HuH-7 (cell line): ENCODE results near the gene TAS2R16.

ENCODE experiments used
- DNase-seq: peaks from one replicate; pipeline ENCODE4 v3.0.0; 2011; ENCODE audit warnings: low spot score

The TAS2R16 gene, protein sequence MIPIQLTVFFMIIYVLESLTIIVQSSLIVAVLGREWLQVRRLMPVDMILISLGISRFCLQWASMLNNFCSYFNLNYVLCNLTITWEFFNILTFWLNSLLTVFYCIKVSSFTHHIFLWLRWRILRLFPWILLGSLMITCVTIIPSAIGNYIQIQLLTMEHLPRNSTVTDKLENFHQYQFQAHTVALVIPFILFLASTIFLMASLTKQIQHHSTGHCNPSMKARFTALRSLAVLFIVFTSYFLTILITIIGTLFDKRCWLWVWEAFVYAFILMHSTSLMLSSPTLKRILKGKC

GRCh38 chr7:122995600-122995999 lies at the start of gene TAS2R16:
TAS2R16 (minus strand) TSS chr7:122995700; CDS start chr7:122995634, 66 bp downstream.
- no peak for DNase-seq

DNA sequence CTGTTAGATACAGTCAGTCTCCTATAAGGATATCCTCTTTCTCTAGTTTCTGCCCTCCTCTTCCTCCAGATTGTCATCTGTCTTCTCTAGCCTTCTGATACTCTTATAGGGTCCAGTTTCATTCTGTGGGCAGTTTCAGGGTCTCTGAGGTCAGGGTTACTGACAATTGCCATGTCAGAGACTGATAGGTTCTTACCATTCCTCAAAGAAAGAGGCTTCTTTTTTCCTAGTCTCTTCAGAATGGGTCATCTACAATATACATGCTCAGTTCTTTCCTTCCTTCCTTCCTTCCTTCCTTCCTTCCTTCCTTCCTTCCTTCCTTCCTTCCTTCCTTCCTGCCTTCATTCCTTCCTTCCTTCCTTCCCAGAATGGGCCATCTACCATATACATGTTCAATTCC lies 48.1 kb upstream of the TAS2R16 start:
- no peak for DNase-seq

DNA sequence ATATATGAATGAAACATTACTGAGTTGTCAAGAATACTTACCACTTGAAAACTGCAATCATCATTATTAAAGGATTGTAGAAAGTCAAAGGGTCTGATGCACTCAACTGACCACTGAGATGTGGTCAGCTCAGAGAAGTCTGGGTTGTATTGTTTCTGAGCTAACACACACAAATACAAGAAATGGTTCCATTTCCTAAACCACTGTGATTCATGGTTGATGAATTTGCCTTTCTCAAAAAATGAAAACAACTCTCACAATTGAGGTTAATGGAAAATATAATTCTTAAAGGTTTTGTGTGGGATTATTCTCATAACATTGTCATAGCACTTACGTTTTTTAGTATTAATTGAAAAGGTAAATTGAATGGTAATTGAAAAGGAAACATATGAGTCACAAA lies 45.6 kb upstream of the TAS2R16 start:
- no peak for DNase-seq

- no peak for DNase-seq
These were observed 43.8 kb upstream of the TAS2R16 start for GRCh38 chr7:123039269-123039668.

DNA sequence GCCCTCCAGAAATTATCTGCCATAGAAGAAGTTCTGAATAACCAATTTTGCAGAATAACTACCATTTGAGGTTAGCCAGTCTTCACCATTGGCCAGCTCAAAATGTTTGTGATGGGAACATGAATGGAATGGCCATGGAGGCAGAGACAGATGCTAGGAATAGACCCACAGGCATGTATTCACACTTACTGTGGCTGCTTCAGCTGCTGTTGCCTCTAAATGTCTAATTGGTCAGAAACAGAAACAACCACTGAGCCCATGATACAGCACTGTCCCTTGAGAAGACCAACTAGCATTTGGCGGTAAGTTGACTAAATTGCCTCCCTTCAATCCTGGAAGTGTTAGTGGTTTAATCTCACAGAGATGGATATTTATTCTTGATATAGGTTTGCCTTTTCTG lies 38.6 kb upstream of the TAS2R16 start:
- DNase-seq: no peak

DNA sequence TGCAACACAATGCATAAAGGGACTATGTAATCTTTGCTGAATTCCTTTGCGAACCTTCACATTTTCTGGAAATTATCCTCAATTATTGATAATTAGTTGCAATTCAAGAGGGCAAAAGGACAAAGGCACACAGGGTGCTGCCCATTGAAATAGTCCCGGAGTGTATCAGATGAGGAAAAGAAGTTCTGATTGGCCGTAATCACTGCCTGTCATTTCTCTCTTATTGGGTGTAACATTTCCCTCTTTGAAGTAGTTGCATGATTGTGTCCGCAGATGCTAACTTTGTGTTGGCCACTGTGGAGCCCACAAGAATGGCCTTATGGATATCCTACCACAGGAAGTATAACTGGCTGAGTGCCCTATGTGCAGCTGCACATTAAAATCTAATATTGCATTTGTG lies 35.1 kb upstream of the TAS2R16 start:
- no peak for DNase-seq

- DNase-seq: no peak
These were observed 32.8 kb upstream of the TAS2R16 start for GRCh38 chr7:123028339-123028738.

DNA sequence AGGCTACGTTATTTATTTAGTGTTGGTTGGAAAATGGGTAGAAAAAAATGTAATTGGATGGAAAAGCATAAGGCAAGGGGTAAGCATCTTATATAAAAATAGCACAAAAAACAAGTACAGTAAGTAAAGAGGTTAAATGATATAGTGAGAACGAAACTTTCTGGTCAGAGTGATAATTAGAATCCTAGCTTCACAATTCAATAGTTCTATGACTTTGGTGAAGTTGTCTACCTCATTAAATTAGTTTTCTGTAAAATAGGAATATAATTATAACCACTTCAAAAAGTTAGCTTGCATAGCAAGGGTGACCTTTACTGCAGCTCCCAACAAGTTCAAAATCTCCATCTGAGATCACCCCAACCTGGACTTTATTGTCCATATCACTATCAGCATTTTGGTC lies 30.8 kb upstream of the TAS2R16 start:
- no peak for DNase-seq

DNA sequence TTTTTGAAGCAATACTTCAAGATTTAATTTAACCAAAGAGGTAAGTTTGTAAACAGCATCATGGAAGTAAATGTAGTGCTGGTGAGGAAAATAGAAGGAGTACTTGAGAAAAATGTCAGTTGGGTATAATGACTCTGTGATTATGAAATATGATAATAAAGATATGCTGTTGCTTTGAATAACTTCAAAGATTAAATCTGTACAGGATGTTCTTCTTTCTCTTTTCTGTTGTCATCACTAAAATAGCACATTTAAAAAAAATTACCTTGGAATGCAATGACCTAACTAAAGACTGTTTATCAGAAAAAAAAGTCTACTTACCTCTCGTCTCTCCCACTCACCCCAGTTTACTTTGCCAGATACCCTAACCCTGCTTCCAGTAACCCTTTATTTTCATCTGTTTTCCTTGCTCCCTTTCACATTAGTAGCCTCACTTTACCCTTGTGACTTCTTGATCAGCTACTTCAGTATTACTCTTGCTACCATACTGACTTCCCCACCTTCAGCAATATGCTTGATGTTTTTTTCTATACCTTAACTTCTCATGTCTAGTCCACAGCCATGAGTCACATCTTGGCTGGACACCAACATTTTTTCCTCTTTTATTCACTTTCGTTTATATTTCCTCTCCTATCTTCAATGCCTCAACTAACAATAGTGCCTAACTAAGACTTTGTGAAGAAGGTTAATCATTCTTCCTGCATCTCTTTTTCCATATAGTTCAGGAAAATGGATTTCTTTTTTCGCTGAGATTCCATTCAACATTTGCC lies 29.7 kb upstream of the TAS2R16 start:
- DNase-seq: no peak

GRCh38 chr7:123023126-123023525 lies 27.6 kb upstream of the TAS2R16 start:
- no peak for DNase-seq

DNA sequence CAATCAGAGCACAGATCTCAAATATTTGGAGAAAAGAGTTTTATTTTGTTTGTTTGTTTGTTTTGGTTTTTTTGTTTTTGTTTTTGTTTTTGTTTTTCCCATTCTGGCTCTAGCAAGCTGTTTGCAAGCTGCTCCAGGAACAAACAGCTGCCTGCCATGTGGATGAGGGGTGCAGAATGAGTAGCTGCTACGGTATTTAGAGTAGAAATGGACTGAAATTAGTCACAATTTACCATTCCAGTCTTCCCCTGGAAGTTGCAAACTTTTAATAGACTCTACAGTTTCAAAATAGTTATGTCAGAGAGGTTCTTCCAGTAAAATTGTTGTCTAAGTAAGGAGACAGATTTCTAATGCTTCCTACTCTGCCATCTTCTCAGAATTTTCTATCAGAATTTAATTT lies 27.1 kb upstream of the TAS2R16 start:
- DNase-seq: no peak

GRCh38 chr7:123012435-123012834 lies 16.9 kb upstream of the TAS2R16 start:
- DNase-seq: no peak

GRCh38 chr7:123011766-123012369 lies 16.4 kb upstream of the TAS2R16 start:
- DNase-seq: no peak

- no peak for DNase-seq
These were observed 9.4 kb upstream of the TAS2R16 start for GRCh38 chr7:123004931-123005330.

- no peak for DNase-seq
These were observed 8.1 kb upstream of the TAS2R16 start for GRCh38 chr7:123003539-123004126.

GRCh38 chr7:122989577-122989976 lies 5.9 kb downstream of the TAS2R16 start:
- no peak for DNase-seq

- DNase-seq: no peak
These were observed 6.5 kb downstream of the TAS2R16 start for GRCh38 chr7:122989041-122989440.

DNA sequence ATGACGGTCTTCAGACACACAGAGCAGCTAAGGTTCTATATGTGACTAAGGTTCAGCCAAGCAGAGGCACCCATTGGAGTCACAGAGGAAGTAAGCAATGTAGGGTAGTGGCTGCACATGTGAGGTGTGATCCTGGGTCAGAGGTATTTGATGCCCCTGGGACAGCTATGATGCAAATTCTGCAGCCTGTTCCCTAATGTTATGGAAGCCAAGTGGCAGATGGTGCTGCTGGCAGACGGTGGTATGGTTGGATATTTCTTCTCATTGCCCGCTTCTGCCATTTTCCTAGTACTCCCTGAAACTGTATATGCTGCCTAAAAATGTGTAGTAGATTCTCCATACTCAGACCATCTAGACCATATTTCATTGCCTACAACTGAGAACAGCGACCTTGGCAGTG lies 7.2 kb downstream of the TAS2R16 start:
- no peak for DNase-seq

DNA sequence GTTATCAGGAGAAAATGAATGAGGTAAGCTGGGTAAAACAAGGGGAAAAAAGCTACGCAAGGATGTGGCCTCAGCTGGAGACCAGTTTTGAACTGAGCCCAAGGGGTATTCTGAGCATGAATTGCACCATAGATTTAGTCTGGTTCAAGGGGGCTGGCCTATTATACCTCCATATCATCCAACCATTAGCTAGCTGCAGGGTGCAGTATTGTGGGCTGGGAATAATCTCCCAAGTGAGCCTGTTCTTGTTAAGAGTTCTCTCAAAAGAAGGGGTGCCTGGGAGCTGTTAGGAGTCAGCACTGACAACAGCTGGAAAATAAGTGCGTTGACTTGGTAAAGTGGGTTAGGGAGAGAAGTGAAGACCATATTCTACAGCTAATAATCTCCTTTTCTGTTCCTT lies 8.0 kb downstream of the TAS2R16 start:
- no peak for DNase-seq

GRCh38 chr7:122984021-122984420 lies 11.5 kb downstream of the TAS2R16 start:
- no peak for DNase-seq

DNA sequence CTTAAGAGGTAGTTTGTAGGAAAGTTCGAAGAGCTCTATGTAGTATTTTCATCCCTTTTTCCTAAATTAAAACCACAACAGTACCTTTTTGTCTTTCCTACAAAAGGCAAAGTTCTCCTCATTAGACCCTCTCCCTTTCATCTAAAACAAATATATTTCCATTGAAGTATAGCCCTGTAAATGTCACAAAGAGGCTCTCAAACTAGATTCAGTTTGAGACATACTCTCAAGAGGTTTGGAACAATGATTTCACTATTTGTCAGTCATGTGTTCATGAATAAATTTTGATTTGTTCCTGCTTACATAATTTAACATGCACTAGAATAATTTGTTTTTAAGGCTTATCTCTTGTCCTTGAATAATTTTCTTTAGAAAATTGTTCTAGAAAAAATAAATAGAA lies 12.2 kb downstream of the TAS2R16 start:
- DNase-seq: no peak

- DNase-seq: no peak
These were observed 20.2 kb downstream of the TAS2R16 start for GRCh38 chr7:122975341-122975740.

- no peak for DNase-seq
These were observed 21.3 kb downstream of the TAS2R16 start for GRCh38 chr7:122974229-122974628.
